ENCODE data around the gene ABCB11.
"Not testable (repeated sequence)": the region's sequence is repeated elsewhere in the genome, so short reads cannot be mapped to it uniquely, and the experiment has no call there.

The ABCB11 gene

GRCh38 chr2:169042856-169043255 lies 11.7 kb upstream of the ABCB11 start:
- no peak for DNase-seq (ENCODE audit: low read depth in 2 of 2)

GRCh38 chr2:169041594-169041993 lies 10.5 kb upstream of the ABCB11 start:
- DNase-seq (ENCODE audit: low read depth in 2 of 2), result no peak

- DNase-seq (ENCODE audit: low read depth in 2 of 2), result no peak
These were observed 8.6 kb upstream of the ABCB11 start for GRCh38 chr2:169039702-169040101.

GRCh38 chr2:169038338-169038757 lies 7.2 kb upstream of the ABCB11 start:
- DNase-seq (ENCODE audit: low read depth in 2 of 2), result no peak

DNA sequence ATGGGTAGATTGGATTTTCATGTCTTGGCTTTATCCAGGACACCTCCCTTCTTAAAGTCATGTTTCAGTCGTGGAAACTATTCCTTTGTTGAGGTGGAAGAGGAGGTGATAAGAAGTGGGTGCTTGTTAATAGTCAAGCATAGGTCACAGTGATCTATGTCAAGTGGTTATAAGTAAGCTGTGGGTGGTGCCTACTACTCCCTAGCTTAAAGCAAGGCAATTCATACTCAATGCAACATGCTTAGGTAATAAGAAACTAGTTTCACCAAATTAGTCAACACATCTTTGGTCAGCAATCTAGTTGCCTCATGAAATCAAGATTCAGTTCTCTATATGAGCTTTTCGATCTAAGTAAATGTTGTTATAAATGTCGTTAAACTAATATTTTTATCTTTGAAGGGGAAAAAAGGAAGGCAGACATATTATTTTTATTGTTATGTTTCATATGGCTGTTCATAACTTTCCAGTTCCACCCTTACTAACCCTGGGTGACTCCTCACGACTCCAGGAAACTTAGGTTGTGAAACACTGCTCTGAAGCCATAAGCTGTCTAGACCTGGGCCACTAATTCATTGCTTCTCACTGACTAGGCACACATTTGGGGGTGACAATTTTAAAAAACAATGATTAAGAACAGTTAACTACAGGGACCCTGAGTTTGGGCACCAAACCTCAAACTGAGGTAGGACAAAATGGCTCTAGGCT lies 5.8 kb upstream of the ABCB11 start:
- DNase-seq (ENCODE audit: low read depth in 2 of 2), result no peak

GRCh38 chr2:169035887-169036286 lies 4.8 kb upstream of the ABCB11 start:
- no peak for DNase-seq (ENCODE audit: low read depth in 2 of 2)

DNA sequence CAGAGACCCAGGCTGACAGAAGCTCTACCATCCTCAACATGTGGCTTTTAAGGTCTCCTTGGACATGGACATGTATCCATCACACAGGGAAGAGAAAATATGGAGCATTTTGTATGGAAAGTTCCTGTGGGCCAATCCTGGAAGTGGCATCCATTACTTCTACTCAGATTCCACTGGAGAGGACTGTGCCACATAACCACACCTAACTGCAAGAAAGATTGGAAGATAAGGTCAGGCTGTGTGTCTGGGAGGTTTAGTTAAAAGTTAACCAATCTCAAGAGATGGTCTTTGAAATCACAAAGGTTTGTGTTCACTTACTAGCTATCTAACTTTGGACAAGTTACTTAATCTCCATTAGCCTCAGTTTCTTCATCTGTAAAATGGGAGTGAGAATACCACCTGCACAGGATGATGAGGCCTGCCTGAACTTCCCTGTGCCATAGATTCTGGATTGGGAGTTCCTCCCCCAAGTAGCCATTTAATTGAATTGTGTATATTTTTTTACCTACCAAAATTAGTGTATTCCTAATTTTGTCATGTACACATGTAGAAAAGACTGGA lies 3.9 kb upstream of the ABCB11 start:
- DNase-seq (ENCODE audit: low read depth in 2 of 2), result no peak

- DNase-seq (ENCODE audit: low read depth in 2 of 2), result no peak
These were observed 3.1 kb upstream of the ABCB11 start for GRCh38 chr2:169034256-169034655.

- no peak for DNase-seq (ENCODE audit: low read depth in 2 of 2)
These were observed 1.8 kb downstream of the ABCB11 start for GRCh38 chr2:169029341-169029740.

GRCh38 chr2:169027234-169027633 lies 3.9 kb downstream of the ABCB11 start:
- DNase-seq (ENCODE audit: low read depth in 2 of 2), result no peak

DNA sequence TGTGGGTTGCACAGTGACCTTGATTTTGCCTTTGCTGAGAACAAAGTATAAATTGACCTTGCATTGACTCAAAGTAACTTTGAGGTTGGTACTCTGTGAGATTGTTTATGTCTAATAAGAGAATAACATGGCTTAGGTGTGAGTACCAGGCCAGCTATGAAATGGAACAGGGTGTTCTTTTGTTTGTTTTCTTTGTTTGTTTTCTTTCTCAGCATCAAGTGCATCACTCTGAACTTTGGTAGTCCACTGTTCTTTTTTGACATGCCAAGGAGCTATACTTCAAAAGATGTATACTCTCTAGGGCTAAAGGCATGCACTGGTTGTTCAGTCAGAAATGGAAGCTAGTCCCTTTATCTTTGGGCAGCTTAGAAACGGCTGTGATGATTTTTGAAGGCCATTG lies 5.1 kb downstream of the ABCB11 start:
- no peak for DNase-seq (ENCODE audit: low read depth in 2 of 2)

GRCh38 chr2:169023161-169023560 lies 8.0 kb downstream of the ABCB11 start:
- DNase-seq (ENCODE audit: low read depth in 2 of 2), result no peak

GRCh38 chr2:169018390-169018789 lies 12.7 kb downstream of the ABCB11 start:
- no peak for DNase-seq (ENCODE audit: low read depth in 2 of 2)

DNA sequence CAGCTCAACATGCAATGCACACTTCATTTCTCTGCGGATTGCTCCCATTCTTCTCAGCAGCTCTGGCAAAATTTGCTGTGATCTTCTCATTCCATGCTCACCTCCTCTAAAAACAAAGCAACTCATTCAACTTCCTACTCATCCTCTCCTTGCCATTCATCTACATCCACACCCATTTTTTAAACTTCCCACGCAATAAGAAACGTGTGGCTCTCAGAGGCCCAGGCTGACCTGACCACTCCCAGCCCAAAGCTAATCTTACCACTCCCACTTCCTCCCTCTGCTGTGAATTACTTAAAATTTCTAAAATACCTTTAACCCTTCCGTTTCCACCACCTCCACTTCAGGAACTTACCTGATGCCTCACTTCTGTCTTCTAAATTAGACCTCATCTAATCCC lies 15.2 kb downstream of the ABCB11 start:
- no peak for DNase-seq (ENCODE audit: low read depth in 2 of 2)

DNA sequence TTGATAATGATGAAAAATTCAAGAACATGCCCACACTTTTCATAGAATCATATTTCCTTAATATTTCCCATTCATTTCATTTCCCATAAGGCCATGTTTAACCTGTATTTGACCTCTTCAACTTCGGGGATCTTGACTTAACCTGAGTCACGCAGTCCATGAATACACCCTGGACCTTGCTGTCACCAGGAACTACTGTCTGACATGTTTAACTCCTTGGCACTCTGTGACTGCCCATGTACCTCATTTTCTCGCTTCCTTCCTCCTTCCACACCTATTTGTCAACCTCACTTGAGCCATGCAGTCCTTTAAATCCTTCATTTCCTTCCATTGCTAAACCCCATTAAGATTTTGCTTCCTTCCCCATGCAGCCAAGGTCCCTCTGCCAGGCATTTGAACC lies 16.3 kb downstream of the ABCB11 start:
- no peak for DNase-seq (ENCODE audit: low read depth in 2 of 2)

GRCh38 chr2:169013628-169014026 lies 17.5 kb downstream of the ABCB11 start:
- no peak for DNase-seq (ENCODE audit: low read depth in 2 of 2)

DNA sequence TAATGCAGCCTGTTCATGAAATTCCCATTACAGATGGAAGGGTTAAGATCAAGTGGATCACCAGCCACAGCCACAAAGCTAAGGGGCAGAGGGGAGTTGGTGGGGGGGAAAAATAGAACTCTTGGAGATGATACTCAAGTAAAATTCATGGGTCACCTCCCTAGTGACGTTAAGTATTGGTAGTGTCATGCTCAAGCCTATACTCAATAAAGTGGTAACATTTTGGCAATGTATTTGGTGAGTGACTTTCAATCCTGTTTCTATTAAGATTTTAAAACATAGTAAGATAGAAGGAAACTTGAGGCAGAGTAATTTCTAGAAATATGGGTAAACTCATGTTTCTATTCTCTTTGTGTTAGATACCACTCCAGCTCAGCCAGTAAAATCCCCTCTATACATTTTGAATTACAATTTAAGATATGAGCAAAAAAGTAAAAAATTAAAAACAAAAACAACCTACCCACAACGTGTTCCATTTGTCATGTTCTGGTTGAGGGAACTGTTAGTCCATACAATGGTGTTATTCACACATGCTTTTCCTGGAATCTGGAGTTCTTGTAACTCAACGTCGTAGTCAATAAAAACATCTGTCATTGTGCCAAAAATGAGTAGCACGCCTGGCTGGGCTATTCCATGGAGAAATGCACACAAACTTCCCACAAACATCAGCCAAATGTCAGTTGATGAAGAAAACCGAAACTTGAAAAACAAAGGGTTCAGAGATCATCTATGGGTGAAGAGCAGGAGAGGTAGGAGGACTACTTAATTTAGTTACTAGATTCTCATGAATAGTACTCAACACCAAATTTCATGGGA lies 18.1 kb downstream of the ABCB11 start:
- DNase-seq (ENCODE audit: low read depth in 2 of 2), result no peak

GRCh38 chr2:169012191-169012792 lies 18.8 kb downstream of the ABCB11 start:
- DNase-seq (ENCODE audit: low read depth in 2 of 2), result not testable (repeated sequence)

GRCh38 chr2:169011698-169012097 lies 19.4 kb downstream of the ABCB11 start:
- DNase-seq (ENCODE audit: low read depth in 2 of 2), result no peak

DNA sequence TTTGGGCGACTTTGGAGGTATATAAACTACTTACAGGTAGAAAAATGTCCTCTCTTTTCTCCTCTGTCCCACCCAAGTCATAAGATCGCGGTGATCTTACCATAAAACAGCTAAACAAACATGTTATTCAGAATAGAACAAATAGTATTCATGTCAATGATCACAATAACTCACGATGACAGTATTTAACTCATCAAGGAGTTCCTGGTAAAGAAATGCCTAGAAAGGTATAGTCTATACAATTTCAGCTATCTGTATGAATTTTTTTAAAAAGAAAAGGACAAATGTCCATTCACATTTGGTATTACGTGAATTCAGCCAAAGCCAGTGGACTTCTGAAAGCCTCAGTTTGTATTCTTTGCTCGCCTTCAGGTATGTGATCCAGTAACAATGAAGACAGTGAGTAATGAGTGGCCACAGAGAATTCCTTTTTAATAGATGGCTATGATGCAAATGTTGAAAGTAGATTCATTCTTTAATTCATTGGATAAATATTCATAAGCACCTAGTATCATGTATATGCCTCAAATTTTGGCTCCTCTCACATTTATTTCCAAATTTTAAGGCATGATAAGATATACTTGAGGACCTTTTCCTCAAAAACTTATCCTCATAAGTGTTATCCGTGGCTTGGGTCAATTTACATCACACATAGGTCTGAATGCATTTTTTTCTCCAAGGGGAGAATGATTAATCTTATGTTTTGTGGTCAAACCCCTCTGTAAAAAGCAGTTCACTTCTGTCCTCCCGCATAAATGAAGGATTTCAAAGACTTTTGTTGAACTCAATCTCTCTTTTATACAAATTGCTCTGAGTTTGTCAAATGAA lies 20.3 kb downstream of the ABCB11 start:
- no peak for DNase-seq (ENCODE audit: low read depth in 2 of 2)

DNA sequence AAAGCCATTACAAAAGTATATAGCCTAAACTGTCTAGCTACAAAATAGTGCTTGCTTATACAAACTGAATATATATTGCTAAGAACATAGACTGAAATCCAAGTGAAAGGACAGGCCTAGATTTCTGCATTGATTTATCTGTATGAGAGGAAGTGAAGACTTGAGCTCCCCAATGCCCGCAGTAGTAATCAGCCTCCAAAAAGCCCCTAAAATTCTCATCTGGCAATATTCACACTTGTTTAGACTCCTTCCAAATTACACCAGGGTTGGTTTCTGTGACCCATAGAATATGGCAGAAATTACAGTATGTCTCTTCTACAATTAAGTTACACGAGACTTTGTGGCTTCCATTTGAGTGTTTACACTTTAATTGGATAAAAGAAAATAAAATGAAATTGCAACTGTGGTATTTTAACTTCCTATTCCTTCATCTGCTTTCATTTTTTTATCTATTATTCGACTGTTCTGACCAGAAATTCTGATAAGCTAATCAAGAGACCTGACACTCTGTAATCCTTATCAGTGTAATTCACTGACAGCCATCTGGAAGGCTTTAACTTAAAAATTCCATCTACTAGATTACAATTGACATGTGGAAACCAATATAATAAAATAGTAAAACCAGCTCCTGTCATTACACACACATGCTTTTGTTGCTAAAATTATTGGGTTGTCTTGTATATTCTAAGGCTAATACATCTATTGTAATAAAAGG lies 21.1 kb downstream of the ABCB11 start:
- DNase-seq (ENCODE audit: low read depth in 2 of 2), result no peak
